K562 (cell line): ENCODE results near the gene APCDD1L. TPM values are rescaled to one million over a fixed set of nuclear protein-coding genes. Genes with fewer than 3 reads are reported as not detected.

Experiments
- ATAC-seq: fragments of 200-7000 bp; cut with Tn5 transposase; 3 replicates; pipeline ENCODE4 v1.9.1; 2020; ENCODE audit warnings: moderate library complexity
- BruUV-seq: library from RNA; stranded (reverse); fragments of 400-500 nt; replicated peaks from 2 replicates; lab custom pipeline; 2021; lab: Mats Ljungman, UMichigan
- CTCF ChIA-PET: fragments of 300-600 bp; formaldehyde crosslinking; extraction: SDS; loops from one replicate; lab custom pipeline; 2021; ENCODE audit warnings: low intra/inter-chr PET ratio; lab: Yijun Ruan, JAX
- POLR2A ChIA-PET: fragments of 300-600, 350-650 bp; sonication (Branson Sonifier 250); formaldehyde crosslinking; extraction: SDS; loops from one replicate; lab custom pipeline; 2021; ENCODE audit warnings: antibody characterized with exemption, inconsistent platforms; lab: Yijun Ruan, JAX
- DNase-seq, 4 experiments: peaks; one replicate each; pipeline versions ENCODE4 v3.0.0 to v3.0.0-alpha.2; 2011 to 2018; ENCODE audit warnings: low spot score in 3 of 4, mixed read lengths in 3 of 4; ENCODE audit errors: extremely low read depth in 1 of 4
- FAIRE-seq: peaks from 2 replicates; lab custom pipeline; 2011; peaks lifted over from hg19 to GRCh38; lab: Jason Lieb, UNC
- H2AFZ ChIP-seq: 2 replicates; pipeline ENCODE4 v1.6.0; 2011; ENCODE audit warnings: low read depth, low read length, control low read depth, inconsistent platforms
- H3K27ac ChIP-seq: fragments of 200-600 bp; 3 replicates; pipeline ENCODE4 v1.8.0; 2011; ENCODE audit warnings: low read depth, mild to moderate bottlenecking, control low read depth, inconsistent platforms, low read length, moderate library complexity, mixed read lengths; ENCODE audit errors: extremely low read depth
- H3K27me3 ChIP-seq, 2 experiments: fragments of 300-600 bp in 1 of 2; 2 replicates in 1 of 2; 3 replicates in 1 of 2; pipeline versions ENCODE4 v1.6.0 to v1.8.0; 2011; ENCODE audit warnings: inconsistent platforms in 2 of 2, low read length in 2 of 2, mild to moderate bottlenecking in 1 of 2, mixed read lengths in 1 of 2, moderate library complexity in 1 of 2; ENCODE audit not compliant: control insufficient read depth in 2 of 2, insufficient read depth in 2 of 2
- H3K36me3 ChIP-seq: fragments of 300-600 bp; 3 replicates; pipeline ENCODE4 v1.8.0; 2011; ENCODE audit warnings: mild to moderate bottlenecking, low read length, inconsistent platforms; ENCODE audit not compliant: control insufficient read depth, insufficient read depth
- H3K4me1 ChIP-seq, 2 experiments: fragments of 200-600 bp in 1 of 2; replicated peaks in 1 of 2; 2 replicates in 1 of 2; 3 replicates in 1 of 2; pipeline versions ENCODE4 v1.5.1 to v1.8.0; 2011; ENCODE audit warnings: inconsistent platforms in 2 of 2, low read length in 2 of 2, mild to moderate bottlenecking in 1 of 2, mixed read lengths in 1 of 2, moderate library complexity in 1 of 2; ENCODE audit not compliant: control insufficient read depth in 2 of 2, insufficient read depth in 2 of 2
- H3K4me2 ChIP-seq: 2 replicates; pipeline ENCODE4 v1.6.1; 2011; ENCODE audit warnings: low read length, control low read depth, inconsistent platforms, mixed read lengths; ENCODE audit not compliant: insufficient read depth
- H3K4me3 ChIP-seq: fragments of 200-600 bp; sonication (generic), shearing (Covaris generic); 2 replicates; pipeline ENCODE4 v1.5.1; 2016; ENCODE audit warnings: control low read depth, inconsistent platforms
- H3K79me2 ChIP-seq: fragments of 200-600 bp; 3 replicates; pipeline ENCODE4 v1.8.0; 2011; ENCODE audit warnings: low read length, inconsistent platforms; ENCODE audit not compliant: control insufficient read depth, insufficient read depth
- H3K9ac ChIP-seq, 2 experiments: 2 replicates each; pipeline versions ENCODE4 v1.6.0 to v1.6.1; 2011; ENCODE audit warnings: low read depth in 2 of 2, low read length in 2 of 2, control low read depth in 1 of 2, inconsistent platforms in 1 of 2, mild to moderate bottlenecking in 1 of 2, mixed read lengths in 1 of 2; ENCODE audit not compliant: insufficient read depth in 1 of 2
- H3K9me1 ChIP-seq: one replicate; pipeline ENCODE4 v1.6.0; 2011; ENCODE audit warnings: inconsistent platforms, mild to moderate bottlenecking, low read length, moderate library complexity; ENCODE audit not compliant: control insufficient read depth, insufficient read depth
- H3K9me3 ChIP-seq: replicated peaks from 2 replicates; pipeline ENCODE4 v1.5.1; 2011; ENCODE audit warnings: low read depth, low read length, inconsistent platforms; ENCODE audit not compliant: control insufficient read depth, insufficient read depth
- H4K20me1 ChIP-seq: replicated peaks from 2 replicates; pipeline ENCODE4 v1.6.1; 2011; ENCODE audit warnings: low read length, inconsistent platforms, mixed read lengths; ENCODE audit not compliant: control insufficient read depth, insufficient read depth
- CBX8 ChIP-seq: fragments of 200-600 bp; sonication (generic); IDR thresholded peaks from 2 replicates; pipeline ENCODE4 v1.6.1; 2012; ENCODE audit warnings: borderline replicate concordance, mixed run types, low read depth, mild to moderate bottlenecking, moderate library complexity, mixed read lengths, low read length, control low read depth, inconsistent platforms; ENCODE audit not compliant: poor library complexity, severe bottlenecking; ENCODE audit errors: extremely low read depth
- HLTF ChIP-seq: fragments of 450-650 bp; IDR thresholded peaks from 2 replicates; pipeline ENCODE4 v1.6.1; 2016
- KLF16 ChIP-seq: IDR thresholded peaks from 2 replicates; pipeline ENCODE4 v1.6.1; 2016; ENCODE audit warnings: antibody characterized with exemption
- RBM22 ChIP-seq: fragments of 200-400 bp; formaldehyde crosslinking; IDR thresholded peaks from 2 replicates; pipeline ENCODE4 v1.6.1; 2018; ENCODE audit warnings: low read length, low read depth; ENCODE audit not compliant: poor library complexity, severe bottlenecking
- RFX1 ChIP-seq: fragments of 450-650 bp; IDR thresholded peaks from 2 replicates; pipeline ENCODE4 v1.6.1; 2016; ENCODE audit warnings: mild to moderate bottlenecking, moderate library complexity
- SRSF1 ChIP-seq: fragments of 200-400 bp; formaldehyde crosslinking; IDR thresholded peaks from 2 replicates; pipeline ENCODE4 v1.6.1; 2017; ENCODE audit warnings: mild to moderate bottlenecking, low read depth, low read length, moderate library complexity
- STAG1 ChIP-seq: sonication (generic); formaldehyde crosslinking; IDR thresholded peaks from 2 replicates; pipeline ENCODE4 v1.5.0; 2020; ENCODE audit warnings: missing genetic modification reagents, borderline replicate concordance
- WGBS: fragments of 100-300 bp; shearing (Covaris generic); methylation state at CpG from one replicate; pipeline ENCODE4 v1.1.6; 2016; ENCODE audit warnings: low coverage, mixed read lengths; ENCODE audit not compliant: insufficient coverage; ENCODE audit errors: missing lambda C conversion rate; 5-methylcytosine and 5-hydroxymethylcytosine counted together
- in situ Hi-C: fragments of 300-500 bp; cut with MboI; formaldehyde crosslinking; loops from 4 replicates; pipeline ENCODE4 v1.15.0; 2018; ENCODE audit warnings: inconsistent platforms, mixed read lengths
- intact Hi-C: fragments of 100-400 bp; cut with micrococcal nuclease; formaldehyde crosslinking; loops from 2 replicates; pipeline ENCODE4 v1.14.2; 2022
- polyA plus RNA-seq, 8 experiments: library from polyadenylated mRNA; depleted of rRNA in 4 of 8; stranded (reverse) in 5 of 8; unstranded in 3 of 8; fragments of >200 nt; fragmentation: Nextera tagmentation in 2 of 8; fragmentation: Illumina TruSeq in 1 of 8; extraction: Ambion mirVana in 2 of 8; extraction: Trizol in 1 of 8; gene quantifications; 2 replicates each; pipeline versions ENCODE4 v1.2.1 to v1.2.3, GENCODE V29; 2011 to 2014; ENCODE audit warnings: inconsistent platforms in 1 of 8, missing spikeins in 1 of 8
- total RNA-seq, 7 experiments: library from RNA; depleted of rRNA in 6 of 7; stranded (reverse); fragments of >200 nt in 6 of 7; fragmentation: Illumina TruSeq in 2 of 7; extraction: Trizol in 2 of 7; gene quantifications; 2 replicates each; pipeline versions ENCODE4 v1.2.1 to v1.2.3, GENCODE V29; 2011 to 2021; ENCODE audit warnings: low replicate concordance in 1 of 7

Gene APCDD1L
- total and polyA plus RNA-seq, 9 of the 15 experiments (the other 6 are each of a cell fraction or from before 2014, with no cell fraction given), result not detected

DNA sequence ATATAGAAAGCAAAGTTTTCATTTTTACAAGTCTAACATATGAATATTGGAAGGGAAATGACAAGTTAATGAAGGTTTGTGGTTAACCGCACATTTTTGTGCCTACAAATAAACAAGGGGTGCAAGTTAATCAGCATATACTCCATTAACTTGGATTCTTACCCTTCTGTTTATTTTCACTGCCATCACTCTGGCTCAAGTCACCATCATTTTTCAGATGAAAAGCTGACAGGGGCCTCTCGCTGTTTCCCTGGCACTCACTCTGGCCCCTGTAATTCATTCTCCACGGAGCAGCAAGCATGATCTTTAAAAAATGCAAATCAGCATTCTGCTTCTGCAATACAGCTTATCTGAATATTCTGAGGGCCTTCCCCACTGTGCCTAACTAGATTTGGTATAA, 29.8 kb downstream of the APCDD1L start:
- no peak overlapping the region for H3K9ac ChIP-seq
- H3K4me3 ChIP-seq, result no peak overlapping the region
- TF ChIP-seq KLF16, result no peak
- no peak for TF ChIP-seq HLTF
- no peak for TF ChIP-seq SRSF1
- no peak for TF ChIP-seq CBX8
- no peak for TF ChIP-seq STAG1 (CRISPR knock-in tag)
- TF ChIP-seq RBM22, result no peak
- no peak for TF ChIP-seq RFX1
- H2AFZ ChIP-seq, result no peak overlapping the region
- ChIA-PET POLR2A (no interaction called here), CTCF (no interaction called here)
- FAIRE-seq, result no peak
- peaks cover 6 to 14% of the 10 kb centered on the region in 2 experiments; a peak in 4 of 5 replicates for H3K27me3 ChIP-seq
- ATAC-seq, result no peak
- intact Hi-C loops, result no loop called here
- 22% methylated on average over 3 of the region's 3 CpGs for WGBS
- no peaks in the 10 kb centered on the region for H3K36me3 ChIP-seq
- H3K4me2 ChIP-seq, result no peak overlapping the region
- no peak overlapping the region for H3K27ac ChIP-seq
- no peaks in the 10 kb centered on the region for H4K20me1 ChIP-seq
- H3K79me2 ChIP-seq, result no peaks in the 10 kb centered on the region
- H3K9me3 ChIP-seq, result peaks cover 8% of the 10 kb centered on the region; the same call in 1 of the 2 replicates
- in situ Hi-C loops, result loop anchor here (10.0 kb wide), 1 partner anchor 369 kb away; the partner anchor contains the start of genes GNAS and GNAS-AS1
- DNase-seq, result no peak
- no peaks in the 10 kb centered on the region for H3K9me1 ChIP-seq
- no TSS peak for BruUV-seq
- peaks cover 3 to 4% of the 10 kb centered on the region in 2 experiments; a peak in 3 of 5 replicates for H3K4me1 ChIP-seq
